ENCODE data around the gene RELN.

DNA sequence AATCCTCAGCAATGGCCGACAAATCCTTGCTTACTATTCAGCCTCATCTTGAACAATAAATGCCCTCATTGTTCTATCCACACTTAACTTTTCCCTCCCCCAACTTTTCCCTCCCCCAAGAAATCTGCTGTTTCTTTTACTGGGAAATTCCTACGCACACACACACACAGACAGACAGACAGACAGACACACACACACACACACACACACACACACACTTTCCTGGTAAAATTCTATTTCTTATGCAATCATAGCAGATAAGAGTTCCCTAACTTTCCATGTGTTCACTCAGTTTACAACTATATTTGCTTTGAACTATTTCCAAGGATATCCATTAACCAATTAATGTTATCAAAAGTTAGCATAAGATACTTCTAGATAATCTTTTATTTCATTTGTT, 52.9 kb downstream of the RELN start:
- TF ChIP-seq EZH2 (IDR thresholded peaks at IDR 0.05; ENCODE audit: borderline replicate concordance, insufficient read depth, low read depth, low read length, poor library complexity, severe bottlenecking): no peak
- no peak for TF ChIP-seq CTCF (IDR thresholded peaks at IDR 0.05)

Measured in B cell (primary cell).